GM21423 (cell line): ENCODE data around the gene PHLDB3.
"Not testable (repeated sequence)": the region's sequence is repeated elsewhere in the genome, so short reads cannot be mapped to it uniquely, and the experiment has no call there.

ENCODE experiments used
- ATAC-seq: cut with Tn5 transposase; IDR thresholded peaks from one replicate; pipeline ENCODE4 v1.9.1; 2021; ENCODE audit warnings: mild to moderate bottlenecking, moderate library complexity; ENCODE audit not compliant: unreplicated experiment

Gene PHLDB3

DNA sequence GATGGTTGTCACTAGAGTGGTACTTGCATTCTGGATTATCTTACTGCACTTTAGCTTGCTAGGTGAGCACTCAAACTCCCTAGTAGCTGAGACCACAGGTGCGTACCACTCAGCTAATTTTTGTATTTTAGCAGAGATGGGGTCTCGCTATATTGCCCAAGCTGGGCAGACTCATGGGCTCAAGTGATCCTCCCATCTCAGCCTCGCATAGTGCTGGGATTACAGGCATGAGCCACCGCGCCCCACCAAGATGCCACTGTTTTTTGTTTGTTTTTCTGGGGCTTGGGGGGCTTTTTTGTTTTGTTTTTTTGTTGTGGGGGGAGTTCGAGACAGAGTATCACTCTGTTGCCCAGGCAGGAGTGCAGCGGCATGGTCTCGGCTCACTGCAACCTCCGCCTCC is 56.9 kb downstream of the PHLDB3 start:
- no peak for ATAC-seq

GRCh38 chr19:43446746-43447489 is 57.6 kb downstream of the PHLDB3 start:
- ATAC-seq = no peak

DNA sequence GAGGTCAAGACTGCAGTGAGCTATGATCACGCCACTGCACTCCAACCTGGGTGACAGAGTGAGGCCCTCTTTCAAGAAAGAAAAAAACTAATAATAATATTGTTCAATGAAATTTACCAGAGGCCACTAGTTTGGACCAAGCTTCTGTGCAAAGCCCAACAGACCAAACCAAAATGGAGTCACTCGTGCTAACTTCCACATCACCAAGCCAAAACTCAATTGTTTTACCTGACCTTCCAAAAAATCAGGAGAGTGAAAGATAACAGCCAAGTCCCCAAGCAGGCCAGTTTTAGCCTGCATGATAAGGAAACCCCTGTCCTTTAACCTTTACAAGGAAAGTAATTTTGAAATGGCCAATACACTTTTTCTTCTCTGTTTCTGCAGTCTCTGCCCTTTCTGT is 59.1 kb downstream of the PHLDB3 start:
- ATAC-seq = no peak

DNA sequence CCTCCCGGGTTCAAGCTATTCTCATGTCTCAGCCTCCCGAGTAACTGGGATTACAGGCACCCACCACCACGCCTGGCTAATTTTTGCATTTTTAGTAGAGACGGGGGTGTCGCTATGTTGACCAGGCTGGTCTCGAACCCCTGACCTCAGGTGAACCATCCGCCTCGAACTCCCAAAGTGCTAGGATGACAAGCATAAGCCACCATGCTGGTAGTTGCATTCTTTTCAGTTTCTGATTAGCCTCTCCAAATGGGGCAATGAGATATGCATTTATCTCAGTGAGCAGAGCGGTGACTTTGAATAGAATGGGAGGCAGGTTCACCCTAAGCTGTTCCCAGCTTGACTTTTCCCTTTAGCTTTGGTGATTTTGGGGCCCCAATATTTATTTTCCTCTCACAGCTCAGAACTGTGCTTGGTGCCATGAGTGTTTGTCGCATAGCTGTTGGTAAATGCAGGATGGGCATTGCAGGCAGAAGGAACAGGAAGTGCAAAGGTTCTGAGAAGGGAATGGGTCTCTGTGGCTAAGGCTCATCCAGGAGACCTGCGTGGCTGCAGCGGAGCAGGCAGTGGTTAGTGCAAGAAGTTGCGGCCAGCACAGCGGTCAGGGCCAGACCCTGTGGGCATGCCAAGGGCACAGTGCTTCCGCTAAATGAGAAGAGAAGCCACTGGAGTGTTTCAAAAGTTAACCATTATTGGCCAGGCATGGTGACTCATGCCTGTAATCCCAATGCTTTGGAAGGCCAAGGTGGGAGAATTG is 59.8 kb downstream of the PHLDB3 start:
- no peak for ATAC-seq

DNA sequence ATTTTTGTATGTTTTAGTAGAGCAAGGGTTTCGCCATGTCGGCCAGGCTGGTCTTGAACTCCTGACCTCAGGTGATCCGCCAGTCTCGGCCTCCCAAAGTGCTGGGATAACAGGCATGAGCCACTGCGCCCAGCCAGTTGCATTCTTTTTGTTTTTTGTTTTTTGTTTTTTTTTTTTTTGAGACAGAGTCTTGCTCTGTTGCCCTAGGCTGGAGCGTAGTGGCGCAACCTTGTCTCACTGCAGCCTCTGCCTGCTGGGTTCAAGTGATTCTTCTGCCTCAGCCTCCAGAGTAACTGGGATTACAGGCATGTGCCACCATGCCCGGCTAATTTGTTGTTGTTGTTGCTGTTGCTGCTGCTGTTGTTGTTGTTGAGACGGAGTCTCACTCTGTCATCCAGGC is 60.5 kb downstream of the PHLDB3 start:
- ATAC-seq = not testable (repeated sequence)

DNA sequence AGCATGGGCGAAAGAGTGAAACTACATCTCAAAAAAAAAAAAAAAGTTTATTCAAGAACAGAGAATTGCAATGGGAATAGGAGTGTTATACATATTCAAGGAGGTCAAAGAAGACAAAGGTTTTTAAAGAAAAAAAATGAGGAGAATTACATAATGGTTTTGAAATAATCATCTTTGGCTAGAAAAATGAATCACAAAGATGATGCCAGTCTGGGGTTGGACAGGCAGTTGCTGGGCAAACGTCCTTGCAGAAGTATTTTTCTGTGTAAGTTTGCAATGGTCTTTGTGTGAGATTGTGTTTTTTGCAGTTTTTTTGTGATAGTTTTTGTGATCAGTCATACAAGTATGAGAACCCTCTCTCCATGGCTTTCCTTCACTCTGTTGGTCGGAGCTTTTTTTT is 62.8 kb downstream of the PHLDB3 start:
- ATAC-seq = no peak

DNA sequence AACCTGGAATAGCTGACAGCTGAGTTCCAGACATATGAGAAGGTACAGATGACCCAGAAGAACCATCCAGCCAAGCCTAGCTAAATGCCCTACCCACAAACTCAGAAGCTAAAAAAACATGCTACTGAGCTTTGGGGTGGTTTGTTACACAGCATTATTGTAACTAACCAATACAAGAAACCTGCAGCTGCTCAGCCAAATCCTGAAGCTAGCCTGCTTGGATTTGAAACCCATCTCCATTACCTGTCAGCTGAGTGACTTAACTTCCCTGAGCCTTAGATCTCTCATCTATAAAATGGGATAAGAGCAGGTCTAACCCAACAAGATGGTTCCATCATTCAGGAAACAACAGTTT is 64.9 kb downstream of the PHLDB3 start:
- ATAC-seq = no peak

GRCh38 chr19:43439032-43439708 is 65.4 kb downstream of the PHLDB3 start:
- no peak for ATAC-seq

DNA sequence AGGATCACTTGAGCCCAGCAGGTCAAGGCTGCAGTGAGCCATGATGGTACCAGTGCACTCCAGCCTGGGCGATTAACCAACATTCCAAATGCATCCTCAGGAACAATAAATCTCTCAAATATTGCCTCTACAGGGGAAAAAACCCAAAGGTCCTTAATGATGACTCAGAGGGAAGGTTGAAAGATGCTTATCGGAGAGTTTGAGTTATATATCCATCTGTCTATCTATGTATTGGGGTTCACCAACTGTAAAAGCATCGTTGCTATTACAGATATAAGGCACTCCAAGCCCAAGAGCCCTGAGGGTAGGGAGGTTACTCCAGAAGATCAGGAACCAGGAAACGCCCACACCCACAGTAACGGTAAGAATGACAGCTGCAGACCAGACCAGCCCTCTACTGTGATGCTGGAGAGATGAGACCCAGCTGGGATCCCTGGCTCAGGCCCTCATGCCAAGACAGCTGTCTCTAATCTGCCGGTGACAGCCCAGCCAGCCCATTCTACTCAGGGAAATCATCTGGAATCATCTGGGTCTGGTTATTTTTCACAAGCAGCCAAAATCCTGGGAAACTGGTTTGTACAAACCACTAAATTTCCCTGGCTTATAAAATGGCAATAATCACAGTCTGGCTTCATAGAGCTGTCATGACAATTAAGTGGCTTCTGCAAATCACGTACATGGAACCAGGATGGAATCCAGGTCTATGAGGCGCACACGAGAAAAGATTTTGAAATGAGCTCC is 66.1 kb downstream of the PHLDB3 start:
- ATAC-seq = no peak

DNA sequence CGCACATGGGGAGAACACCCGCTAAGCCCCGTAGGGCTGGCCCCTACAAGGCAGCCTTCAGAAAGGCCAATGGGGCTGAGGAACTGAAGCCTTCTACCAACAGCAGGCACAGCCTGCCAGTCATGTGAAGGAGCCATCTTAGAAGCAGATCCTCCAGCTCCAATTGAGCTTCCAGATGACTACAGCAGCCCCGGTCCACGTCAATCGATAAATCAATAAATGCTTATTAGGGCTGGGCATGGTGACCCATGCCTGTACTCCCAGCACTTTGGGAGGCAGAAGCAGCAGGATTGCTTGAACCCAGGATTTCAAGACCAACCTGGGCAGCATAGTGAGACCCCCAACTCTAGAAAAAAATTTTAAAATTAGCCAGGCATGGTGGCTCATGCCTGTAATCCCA is 66.8 kb downstream of the PHLDB3 start:
- ATAC-seq = no peak

DNA sequence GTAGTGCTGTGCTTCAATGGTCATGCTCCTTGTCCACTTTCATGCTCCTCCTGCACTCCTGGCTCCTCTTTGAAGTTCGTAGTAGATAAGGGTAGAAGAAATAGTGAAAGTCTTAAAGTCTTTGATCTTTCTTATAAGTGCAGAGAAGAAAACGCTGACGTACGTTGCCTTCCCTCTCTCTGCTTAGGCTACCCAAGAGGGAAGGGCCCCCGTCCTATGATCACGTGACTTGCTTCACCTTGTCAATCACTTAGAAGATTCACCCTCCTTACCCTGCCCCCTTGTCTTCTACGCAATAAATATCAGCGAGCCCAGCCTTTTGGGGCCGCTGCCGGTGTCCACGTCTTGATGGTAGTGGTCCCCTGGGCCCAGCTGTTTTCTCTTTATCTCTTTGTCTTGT is 67.3 kb downstream of the PHLDB3 start:
- not testable (repeated sequence) for ATAC-seq

DNA sequence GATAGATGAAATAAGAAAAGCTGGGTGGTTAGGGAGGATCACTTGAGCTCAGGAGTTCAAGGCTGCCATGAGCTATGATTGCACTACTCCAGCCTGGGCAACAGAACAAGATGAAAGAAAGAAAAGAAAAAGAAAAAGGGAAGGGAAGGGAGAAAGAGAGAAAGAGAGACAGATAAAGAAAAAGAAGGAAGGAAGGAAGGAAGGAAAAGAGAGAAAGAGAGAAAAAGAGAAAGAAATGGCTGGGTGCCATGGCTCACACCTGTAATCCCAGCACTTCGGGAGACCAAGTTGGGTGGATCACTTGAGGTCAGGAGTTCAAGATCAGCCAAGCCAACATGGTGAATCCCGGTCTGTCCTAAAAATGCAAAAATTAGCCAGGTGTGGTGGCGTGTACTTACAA is 68.8 kb downstream of the PHLDB3 start:
- ATAC-seq = no peak

- ATAC-seq = no peak
These were observed 70.9 kb downstream of the PHLDB3 start for GRCh38 chr19:43433689-43434088.

DNA sequence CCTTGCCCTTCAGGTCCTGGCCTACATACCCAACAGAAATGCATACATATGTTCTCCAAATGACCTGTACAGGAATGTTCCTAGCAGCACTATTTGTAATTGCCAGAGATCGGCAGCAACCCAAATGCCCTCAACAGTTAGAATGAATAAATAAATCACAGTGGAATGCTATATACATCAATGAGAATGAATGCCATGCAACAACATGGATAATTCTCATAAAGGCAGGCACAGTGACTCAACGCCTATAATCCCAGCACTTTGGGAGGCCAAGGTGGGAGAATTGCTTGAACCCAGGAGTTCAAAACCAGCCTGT is 71.2 kb downstream of the PHLDB3 start:
- ATAC-seq = no peak

GRCh38 chr19:43430976-43431375 is 73.6 kb downstream of the PHLDB3 start:
- ATAC-seq = no peak

DNA sequence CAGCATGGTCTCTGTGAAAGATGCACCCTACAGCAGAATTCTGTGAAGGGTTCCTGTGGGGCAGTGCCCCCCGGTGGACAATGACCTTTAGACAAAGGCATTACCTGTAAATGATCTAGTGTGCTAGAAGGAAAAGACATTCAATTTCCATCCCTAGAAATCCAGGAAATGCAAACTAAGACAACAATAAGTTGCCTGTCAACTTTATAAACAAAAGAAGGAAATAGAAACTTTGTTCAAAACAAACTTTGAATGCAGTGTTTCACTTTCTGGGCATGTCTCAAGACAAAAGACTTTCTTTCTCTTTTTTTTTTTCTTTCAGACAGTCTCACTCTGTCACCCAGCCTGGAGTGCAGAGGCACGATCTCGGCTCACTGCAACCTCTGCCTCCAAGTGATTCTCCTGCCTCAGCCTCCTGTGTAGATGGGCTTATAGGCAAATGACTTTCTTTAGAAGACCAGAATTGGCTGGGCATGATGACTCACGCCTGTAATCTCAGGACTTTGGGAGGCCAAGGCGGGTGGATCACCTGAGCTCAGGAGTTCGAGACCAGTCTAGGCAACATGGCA is 74.3 kb downstream of the PHLDB3 start:
- ATAC-seq = no peak

- ATAC-seq = no peak
These were observed 75.2 kb downstream of the PHLDB3 start for GRCh38 chr19:43429395-43429794.

DNA sequence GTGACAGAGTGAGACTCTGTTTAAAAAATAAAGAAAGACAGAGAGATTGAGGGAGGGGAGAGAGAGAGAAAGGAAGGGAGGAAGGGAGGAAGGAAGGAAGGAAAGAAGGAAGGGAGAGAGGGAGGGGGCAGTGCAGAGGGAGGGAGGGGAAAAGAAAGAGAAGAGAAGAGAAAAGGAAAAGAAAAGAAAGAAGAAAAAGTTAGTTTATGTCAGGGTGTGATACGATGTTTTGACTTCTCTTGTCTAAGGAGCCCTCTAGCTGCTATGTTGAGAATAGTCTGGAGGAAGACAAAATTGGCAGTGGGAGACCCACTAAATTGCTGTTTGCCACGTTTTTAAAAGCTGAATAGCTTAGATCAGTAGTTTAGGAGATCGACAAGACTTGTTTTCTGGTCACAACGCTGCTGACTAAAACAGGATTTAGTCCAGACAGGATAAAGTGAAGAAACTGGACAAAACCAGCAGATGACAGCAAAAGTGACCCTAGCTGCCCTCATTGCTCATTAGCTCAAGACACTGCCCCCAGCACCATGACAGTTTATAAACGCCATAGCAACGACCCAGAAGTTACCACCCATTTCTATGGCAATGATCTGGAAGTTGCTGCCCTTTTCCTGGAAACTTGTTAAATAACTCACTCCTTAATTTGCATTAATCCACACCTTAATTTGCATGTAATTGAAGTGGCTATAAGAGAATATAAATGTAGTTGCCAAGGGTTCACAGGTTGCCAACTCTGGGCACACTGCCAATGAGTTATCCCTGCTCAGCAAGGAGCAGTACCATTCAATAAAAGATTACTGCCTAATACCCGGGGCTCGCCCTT is 78.8 kb downstream of the PHLDB3 start:
- ATAC-seq = no peak
